NCI-H2196 treated with DMSO at 0.1 percent for 48 hours (cell line): ENCODE measurements around the gene MCC.

Experiments used
- DNase-seq: peaks from one replicate; lab custom pipeline; 2025; ENCODE audit not compliant: unreplicated experiment; lab: John Stamatoyannopoulos, UW

The MCC gene

GRCh38 chr5:113209498-113209897, 278.8 kb downstream of the MCC start:
- DNase-seq: no peak

DNA sequence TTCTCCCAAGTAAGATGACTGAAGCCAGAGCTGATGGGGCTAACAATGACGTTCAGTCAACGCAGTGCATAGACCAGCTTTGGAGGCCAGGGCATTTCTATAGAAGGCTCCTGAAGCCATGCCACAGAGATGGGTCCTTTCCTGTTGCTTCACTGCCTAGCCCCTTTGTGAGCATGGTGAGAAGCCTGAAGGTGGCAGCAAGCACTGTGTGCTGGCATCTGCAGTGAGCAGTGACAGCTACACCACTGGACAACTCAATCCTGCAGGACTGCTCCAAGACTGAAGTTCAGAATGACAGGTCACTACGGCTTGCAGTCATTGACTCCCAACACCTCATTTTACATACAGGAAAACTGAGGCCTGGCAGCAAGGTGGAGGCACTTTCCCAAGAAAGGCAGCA, 282.4 kb downstream of the MCC start:
- DNase-seq: no peak

GRCh38 chr5:113205323-113205722, 282.9 kb downstream of the MCC start:
- DNase-seq: no peak

DNA sequence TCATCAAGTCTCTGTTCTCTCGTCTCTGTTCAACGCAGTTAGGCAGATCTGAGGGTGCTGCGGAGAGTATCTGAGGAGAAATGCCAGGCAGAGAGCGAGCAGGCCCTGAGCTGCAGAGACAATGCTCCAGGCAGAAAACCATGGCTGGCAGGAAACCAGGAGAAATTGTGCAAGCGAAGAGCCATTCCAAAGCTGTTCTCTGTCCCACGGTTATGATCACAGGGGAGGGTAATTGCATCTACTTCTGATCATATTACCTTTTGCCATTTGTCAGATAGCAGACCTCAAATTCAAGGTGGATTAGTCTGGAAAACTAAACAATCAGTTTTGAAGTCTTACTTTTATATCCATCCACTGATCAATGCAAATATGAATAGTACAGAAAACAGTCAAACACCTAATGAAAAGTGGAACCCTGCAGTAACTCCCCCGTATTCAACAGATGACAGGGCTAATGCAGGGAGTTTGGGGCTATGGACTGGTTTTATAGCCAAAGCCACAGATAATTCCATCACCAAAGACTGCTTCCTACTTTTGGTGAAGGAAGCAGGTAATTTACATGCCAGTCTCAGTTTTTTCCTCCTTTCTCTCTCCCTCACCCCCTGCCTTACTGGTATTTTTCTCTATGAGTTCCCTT, 283.6 kb downstream of the MCC start:
- DNase-seq: no peak

GRCh38 chr5:113203916-113204315, 284.3 kb downstream of the MCC start:
- no peak for DNase-seq

DNA sequence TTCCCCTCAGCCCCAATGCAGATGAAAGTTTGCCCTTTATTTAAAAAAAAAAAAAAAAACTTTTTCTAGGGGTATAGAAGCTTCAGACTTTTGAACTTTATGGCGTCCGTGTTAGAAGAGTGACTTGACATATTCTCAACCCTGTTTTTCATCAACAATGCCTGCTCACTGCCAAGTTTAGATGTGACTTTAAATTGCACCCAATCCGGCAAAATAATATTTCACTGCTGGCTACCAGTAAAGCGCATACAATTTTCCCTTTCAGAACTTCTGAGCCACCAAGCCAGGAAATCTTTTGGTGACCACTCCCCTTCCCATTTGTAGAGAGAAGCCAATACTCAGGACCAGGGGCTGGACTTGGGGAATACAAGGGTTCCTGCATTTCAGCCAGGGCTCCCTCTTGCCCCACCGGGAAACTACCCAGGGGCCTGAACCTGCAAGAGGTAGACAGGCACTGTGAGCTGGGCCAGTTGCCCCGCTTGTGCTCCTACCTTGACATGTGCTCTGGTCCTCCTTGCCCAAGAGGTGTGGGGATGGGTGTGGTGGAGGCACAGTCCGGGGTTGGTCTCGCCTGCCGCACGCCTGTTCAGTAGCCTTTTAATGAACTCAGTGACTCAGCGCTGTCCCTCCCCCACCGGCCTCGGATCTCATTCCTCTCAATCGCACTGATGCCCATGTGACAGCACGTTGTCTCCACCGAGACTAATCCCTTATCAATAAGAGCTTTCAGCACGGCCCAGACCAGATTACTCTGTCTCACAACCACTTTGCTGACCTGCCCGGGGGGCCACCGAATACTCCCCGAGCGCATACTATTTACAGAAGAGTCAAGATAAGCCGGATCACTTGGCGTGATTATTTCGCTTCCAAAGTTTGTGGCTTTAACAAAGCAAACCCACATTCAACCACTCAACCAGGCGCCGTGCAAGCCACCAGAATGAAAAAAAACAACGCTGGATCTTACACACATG, 285.2 kb downstream of the MCC start:
- no peak for DNase-seq

DNA sequence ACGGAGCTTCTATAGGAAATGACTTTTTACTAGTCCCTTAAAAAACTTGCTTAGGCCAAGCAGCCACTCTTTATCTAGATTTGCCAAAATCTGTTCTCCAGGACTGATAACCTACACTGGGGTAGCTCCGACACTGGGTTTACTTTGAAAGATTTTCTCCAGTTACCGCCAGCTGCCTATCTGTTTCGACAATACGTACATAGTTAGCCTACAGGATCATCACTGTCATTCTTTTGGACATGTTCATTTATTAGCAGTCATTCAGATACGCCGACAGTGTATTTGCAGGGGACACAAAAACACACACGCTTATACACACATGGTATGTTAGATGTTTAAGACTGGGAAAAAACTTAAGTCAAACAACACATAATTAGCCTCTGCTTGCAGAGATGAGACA, 286.0 kb downstream of the MCC start:
- no peak for DNase-seq

DNA sequence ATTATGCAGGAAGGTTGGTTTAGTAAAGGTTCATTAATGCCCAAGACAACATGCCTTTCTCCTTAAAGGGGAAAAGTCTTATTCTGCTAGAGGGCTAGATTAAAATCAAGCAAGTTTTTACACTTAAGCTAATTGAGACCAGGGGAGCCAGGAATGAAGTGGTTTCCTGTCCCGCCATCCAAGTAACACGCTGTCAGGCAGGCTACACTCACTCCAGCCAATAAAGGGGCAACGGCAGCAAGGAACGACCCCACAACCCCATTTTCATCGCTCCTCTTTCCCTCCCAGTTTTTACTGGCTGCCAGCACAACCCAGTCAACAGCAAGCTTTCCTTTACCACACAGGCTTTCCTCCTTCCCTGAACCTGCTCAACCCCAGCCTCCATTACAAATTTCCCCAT, 286.5 kb downstream of the MCC start:
- no peak for DNase-seq

DNA sequence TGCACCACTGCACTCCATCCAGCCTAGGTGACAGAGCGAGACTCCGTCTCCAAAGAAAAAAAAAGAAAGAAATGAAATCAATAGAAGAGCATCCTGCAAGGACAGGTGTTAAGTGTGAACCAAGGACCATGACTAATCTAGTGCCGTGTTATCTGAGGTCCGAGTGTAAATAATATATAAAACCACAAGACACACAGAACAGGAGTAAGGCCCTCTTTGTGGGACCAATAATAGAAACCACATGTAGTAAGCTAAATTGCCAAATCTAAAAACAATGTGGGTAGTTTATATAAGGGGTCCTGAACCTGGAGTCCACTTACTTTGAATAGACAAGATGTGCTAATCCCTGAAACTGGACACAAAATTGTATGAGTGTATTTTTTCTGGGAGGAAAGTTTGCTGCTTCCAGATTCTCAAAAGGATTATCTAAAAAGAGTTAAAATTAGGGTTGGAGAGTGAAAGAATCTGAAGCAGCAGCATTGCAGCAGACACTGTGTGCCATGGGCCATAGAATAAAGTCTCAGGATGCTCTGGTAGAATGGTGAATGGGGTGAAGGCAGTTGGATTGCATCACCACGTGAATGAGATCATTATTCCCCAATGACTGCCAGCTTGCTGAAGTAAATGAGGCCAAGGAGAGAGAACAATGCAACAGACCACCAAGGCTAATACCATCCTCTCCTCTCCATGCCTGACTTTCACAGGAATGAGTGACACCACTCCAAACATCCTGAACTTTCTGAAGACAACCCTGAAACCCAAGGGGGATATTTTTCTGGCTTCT, 288.9 kb downstream of the MCC start:
- DNase-seq: no peak

- DNase-seq: no peak
These were observed 290.6 kb downstream of the MCC start for GRCh38 chr5:113197456-113198200.

DNA sequence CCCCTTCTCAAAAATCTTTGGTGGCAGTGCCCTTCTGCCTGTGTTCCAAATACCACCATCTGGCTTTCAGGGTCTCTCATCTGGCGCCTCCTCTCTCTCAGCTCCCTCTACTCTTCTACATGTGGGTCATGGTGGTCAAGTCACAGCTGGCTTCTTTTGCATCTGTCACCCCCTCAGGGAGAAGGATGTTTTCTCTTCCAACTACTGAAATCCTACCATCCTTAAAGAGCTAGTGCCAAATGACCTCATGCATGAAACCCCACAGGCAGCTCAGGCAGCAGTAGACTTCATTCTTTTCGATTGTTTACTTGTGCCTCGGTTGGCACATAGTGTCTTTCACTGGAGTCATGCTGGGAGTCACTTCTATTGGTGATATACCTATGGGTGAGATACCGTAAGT, 292.5 kb downstream of the MCC start:
- DNase-seq: no peak

- DNase-seq: no peak
These were observed 293.0 kb downstream of the MCC start for GRCh38 chr5:113195251-113195650.

- DNase-seq: no peak
These were observed 293.7 kb downstream of the MCC start for GRCh38 chr5:113194591-113194990.

DNA sequence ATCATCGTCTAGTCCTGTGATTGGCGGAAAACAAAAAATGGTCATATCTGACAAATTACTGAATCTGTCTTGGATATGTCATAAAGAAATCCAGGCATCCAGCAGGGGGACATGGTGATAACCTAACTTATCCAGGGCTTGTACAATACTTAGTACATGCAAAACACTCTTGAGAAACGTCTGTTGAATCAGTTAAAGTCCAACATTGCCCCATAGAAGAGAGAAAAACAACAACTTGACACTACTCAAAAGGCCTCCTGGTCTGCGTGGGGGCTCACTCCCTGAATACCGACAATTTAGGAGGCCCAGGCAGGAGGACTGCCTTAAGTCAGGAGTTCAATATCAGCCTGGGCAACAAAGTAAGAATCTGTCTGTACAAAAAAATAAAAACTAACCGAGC, 294.1 kb downstream of the MCC start:
- DNase-seq: no peak

- no peak for DNase-seq
These were observed 294.8 kb downstream of the MCC start for GRCh38 chr5:113193311-113193978.

- DNase-seq: no peak
These were observed 295.7 kb downstream of the MCC start for GRCh38 chr5:113192541-113192940.

DNA sequence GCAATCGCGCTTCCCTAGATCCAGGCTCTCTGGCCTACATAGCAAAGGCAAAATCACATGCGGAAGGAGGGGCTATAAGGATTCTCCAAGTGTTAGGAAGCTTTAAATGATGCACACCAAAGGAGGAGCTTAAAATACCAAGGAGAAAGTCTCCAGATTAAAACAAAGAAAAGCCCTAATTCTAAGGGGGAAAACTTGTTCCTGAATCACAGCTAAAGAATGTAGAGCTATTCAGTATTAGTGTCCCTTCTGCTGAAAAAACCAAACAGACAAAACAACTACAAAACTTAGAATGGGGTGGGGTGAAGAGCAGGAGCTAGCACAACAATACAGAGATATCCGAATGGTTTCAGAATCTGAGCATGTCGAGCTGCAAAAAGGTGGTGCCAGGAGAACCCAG, 297.9 kb downstream of the MCC start:
- no peak for DNase-seq

- no peak for DNase-seq
These were observed 299.0 kb downstream of the MCC start for GRCh38 chr5:113189291-113189690.

DNA sequence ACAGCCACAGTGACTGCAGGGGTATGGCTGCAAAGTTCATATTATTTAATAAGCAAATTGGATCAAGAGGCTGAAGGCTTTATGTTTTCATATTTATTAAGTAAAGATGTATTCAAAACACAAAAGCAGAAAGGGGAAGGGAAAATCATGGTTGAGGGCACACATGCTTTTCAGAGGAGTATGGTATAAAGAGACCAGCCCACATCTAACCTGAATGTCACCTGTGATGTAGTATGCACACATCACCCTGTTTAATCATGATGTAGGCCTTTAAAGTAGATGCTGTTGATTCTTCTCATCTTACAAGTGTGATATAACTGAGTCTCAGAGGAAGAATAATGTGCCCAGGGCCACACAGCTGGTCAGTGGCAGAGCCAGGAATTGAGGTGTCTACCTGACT, 299.8 kb downstream of the MCC start:
- no peak for DNase-seq

DNA sequence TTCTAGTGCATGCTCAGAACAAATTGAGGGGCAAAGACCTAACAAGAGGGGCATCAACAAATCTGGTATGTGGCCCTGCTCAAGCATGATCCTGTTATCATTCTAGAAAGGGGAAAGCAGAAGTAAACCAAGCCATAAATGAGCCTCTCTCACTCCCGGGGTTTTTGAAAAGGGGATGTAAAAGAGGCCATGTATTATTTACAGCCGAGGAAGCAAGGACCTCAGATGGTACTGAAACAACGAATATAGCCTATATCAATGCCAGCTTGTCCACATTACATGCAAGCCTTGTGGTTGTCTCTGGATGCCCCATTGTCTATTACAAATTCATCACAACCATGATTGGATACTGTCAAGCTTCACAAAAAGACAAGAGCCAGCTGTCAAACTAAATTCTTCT, 300.3 kb downstream of the MCC start:
- no peak for DNase-seq
